Measurements from ENCODE around the gene DOK7. TPM values are rescaled to one million over a fixed set of nuclear protein-coding genes. Genes with fewer than 3 reads are reported as not detected.

The DOK7 gene
- polyA plus RNA-seq, 3 donors, result not detected

- no peaks in the 10 kb centered on the region for H3K27me3 ChIP-seq (ENCODE audit: control insufficient read depth in 2 of 2, insufficient read depth in 2 of 2, low read length in 2 of 2)
- H3K36me3 Mint-ChIP-seq, result peaks cover 77 to 95% of the 10 kb centered on the region in 2 donors
- no peaks in the 10 kb centered on the region for H3K4me1 Mint-ChIP-seq
- peaks cover 42% of the 10 kb centered on the region for H3K79me2 ChIP-seq (ENCODE audit: insufficient read depth, low read length)
- no peak for DNase-seq
- H3K27ac ChIP-seq (ENCODE audit: low read depth in 1 of 2, low read length in 2 of 2), result no peak overlapping the region
- H3K4me3 Mint-ChIP-seq, result no peak overlapping the region
- peaks cover 85 to 98% of the 10 kb centered on the region in 2 donors for H3K36me3 ChIP-seq (replicated peaks in 1 of 2; ENCODE audit: control insufficient read depth in 1 of 2, insufficient read depth in 2 of 2, low read length in 2 of 2)
- H3K9me3 ChIP-seq (replicated peaks in 1 of 2; ENCODE audit: control insufficient read depth in 1 of 2, insufficient read depth in 1 of 2, low read length in 2 of 2), result no peaks in the 10 kb centered on the region
- intact Hi-C loops (cut with micrococcal nuclease), result no loop called here
- no peak overlapping the region for H3K9ac ChIP-seq (ENCODE audit: insufficient read depth, low read length, poor library complexity, severe bottlenecking)
- H3K27me3 Mint-ChIP-seq (ENCODE audit: low read depth in 3 of 3), result no peaks in the 10 kb centered on the region
- peaks cover 83% of the 10 kb centered on the region for H4K20me1 ChIP-seq (ENCODE audit: insufficient read depth, low read length)
- H2AFZ ChIP-seq (ENCODE audit: insufficient read depth, low read depth, low read length, poor library complexity, severe bottlenecking), result no peak overlapping the region
- TF ChIP-seq CTCF (IDR thresholded peaks at IDR 0.05), result no peak
- peak overlapping the region in 2 of 7 donors; percentile 19 to 68 for H3K27ac Mint-ChIP-seq
- H3K9me3 Mint-ChIP-seq, result no peaks in the 10 kb centered on the region
- no peaks in the 10 kb centered on the region for H3K4me1 ChIP-seq (ENCODE audit: control insufficient read depth in 1 of 2, insufficient read depth in 2 of 2, low read length in 2 of 2)
- H3K4me2 ChIP-seq (replicated peaks; ENCODE audit: extremely low read depth, low read length, poor library complexity, severe bottlenecking), result no peak overlapping the region
- no peak overlapping the region for H3K4me3 ChIP-seq (replicated peaks in 1 of 3; ENCODE audit: low read depth in 2 of 3, low read length in 3 of 3)
- WGBS (ENCODE audit: insufficient coverage), result 98% methylated on average over 11 of the region's 16 CpGs
Measured at GRCh38 chr4:3521621-3522325, 58.7 kb downstream of the DOK7 start.

DNA sequence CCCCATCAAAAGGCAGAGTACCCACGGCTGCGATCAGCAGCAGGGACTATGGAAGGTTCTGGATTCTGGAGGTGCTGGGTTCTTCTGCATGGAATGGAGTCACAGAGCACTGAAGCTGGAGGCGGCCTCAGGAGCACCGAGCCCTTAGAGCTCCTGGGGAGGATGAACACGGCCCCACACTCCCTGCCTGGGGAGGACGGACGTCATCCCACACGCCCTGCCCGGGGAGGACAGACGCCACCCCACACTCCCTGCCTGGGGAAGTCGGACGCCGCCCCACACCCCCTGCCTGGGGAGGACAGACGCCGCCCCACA, 59.2 kb downstream of the DOK7 start:
- Mint-ChIP-seq H3K4me3 (no peak overlapping the region), H3K27ac (peak overlapping the region in 1 of 7 donors; percentile 19), H3K4me1 (no peaks in the 10 kb centered on the region), H3K27me3 (ENCODE audit: low read depth in 3 of 3) (no peaks in the 10 kb centered on the region), H3K9me3 (no peaks in the 10 kb centered on the region), H3K36me3 (peaks cover 72 to 95% of the 10 kb centered on the region in 2 donors)
- Histone ChIP-seq H3K4me3 (replicated peaks in 1 of 3; ENCODE audit: low read depth in 2 of 3, low read length in 3 of 3) (no peak overlapping the region), H3K36me3 (replicated peaks in 1 of 2; ENCODE audit: control insufficient read depth in 1 of 2, insufficient read depth in 2 of 2, low read length in 2 of 2) (peaks cover 84 to 98% of the 10 kb centered on the region in 2 donors), H3K9me3 (replicated peaks in 1 of 2; ENCODE audit: control insufficient read depth in 1 of 2, insufficient read depth in 1 of 2, low read length in 2 of 2) (no peaks in the 10 kb centered on the region), H4K20me1 (ENCODE audit: insufficient read depth, low read length) (peaks cover 85% of the 10 kb centered on the region), H2AFZ (ENCODE audit: insufficient read depth, low read depth, low read length, poor library complexity, severe bottlenecking) (no peak overlapping the region), H3K27ac (ENCODE audit: low read depth in 1 of 2, low read length in 2 of 2) (no peak overlapping the region), H3K27me3 (ENCODE audit: control insufficient read depth in 2 of 2, insufficient read depth in 2 of 2, low read length in 2 of 2) (no peaks in the 10 kb centered on the region), H3K4me1 (ENCODE audit: control insufficient read depth in 1 of 2, insufficient read depth in 2 of 2, low read length in 2 of 2) (no peaks in the 10 kb centered on the region), H3K9ac (ENCODE audit: insufficient read depth, low read length, poor library complexity, severe bottlenecking) (no peak overlapping the region), H3K79me2 (ENCODE audit: insufficient read depth, low read length) (peaks cover 47% of the 10 kb centered on the region), H3K4me2 (replicated peaks; ENCODE audit: extremely low read depth, low read length, poor library complexity, severe bottlenecking) (no peak overlapping the region)
- no peak for TF ChIP-seq CTCF (IDR thresholded peaks at IDR 0.05)
- intact Hi-C loops (cut with micrococcal nuclease), result no loop called here
- 100% methylated on average over 2 of the region's 15 CpGs for WGBS (ENCODE audit: insufficient coverage)
- DNase-seq, result no peak

Measured in CD14-positive monocyte (primary cell).